GM19372 (cell line): ENCODE data around the gene ZNF438.
"Not testable (repeated sequence)": the region's sequence is repeated elsewhere in the genome, so short reads cannot be mapped to it uniquely, and the experiment has no call there.

Source experiments
- ATAC-seq: cut with Tn5 transposase; IDR thresholded peaks from one replicate; pipeline ENCODE4 v1.9.1; 2021; ENCODE audit warnings: mild to moderate bottlenecking, low read depth, moderate library complexity; ENCODE audit not compliant: unreplicated experiment

The ZNF438 gene

DNA sequence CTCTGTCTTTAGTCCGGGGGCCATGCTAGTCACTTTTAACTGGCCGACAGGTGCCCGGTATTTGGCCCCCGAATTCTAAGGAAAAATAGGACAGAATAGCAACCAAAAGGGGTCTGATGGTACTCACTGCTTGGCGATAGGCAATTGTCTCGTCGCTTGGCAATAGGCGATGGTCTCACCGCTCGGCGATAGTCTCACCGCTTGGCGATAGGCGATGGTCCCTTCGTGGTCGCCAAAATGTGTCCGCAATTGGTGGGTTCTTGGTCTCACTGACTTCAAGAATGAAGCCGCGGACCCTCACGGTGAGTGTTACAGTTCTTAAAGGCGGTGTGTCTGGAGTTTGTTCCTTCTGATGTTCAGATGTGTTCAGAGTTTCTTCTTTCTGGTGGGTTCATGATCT, 130.2 kb downstream of the ZNF438 start:
- ATAC-seq: not testable (repeated sequence)

DNA sequence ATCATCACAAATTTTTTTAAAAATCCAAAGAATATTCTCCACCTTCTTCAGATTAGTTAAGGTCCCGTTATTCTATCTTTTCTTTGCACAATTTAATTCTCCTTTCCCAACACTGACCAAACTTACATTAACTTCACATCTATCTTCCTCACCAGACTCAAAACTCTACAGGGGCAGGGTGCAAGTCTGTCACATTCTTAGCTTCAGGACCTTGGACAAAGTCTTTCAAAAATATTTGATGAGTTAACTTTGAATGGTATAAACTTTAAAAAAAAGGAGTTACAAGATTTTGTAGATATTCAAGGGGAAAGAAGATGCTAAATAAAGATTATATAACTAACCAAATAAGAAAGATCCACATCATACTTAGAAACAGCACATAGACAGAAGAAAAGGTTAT, 132.7 kb downstream of the ZNF438 start:
- no peak for ATAC-seq

DNA sequence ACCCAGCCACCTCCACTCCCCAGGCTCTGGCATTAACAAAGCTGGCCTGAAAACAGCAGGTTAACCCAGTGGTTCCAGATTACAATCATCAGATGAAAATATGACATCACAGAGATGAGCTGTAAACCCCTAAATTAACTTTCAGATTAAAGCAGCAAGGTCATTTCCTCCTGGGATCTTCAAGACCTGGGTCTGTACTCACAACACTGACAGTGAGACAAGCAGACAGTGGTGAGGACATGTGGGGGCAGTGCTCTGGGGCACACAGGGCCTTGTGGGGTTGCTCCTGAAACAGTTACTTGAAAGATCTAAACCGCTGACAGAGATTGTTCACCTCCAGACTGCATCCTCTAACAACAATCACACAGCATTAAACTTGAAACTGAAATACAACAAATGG, 134.1 kb downstream of the ZNF438 start:
- no peak for ATAC-seq

DNA sequence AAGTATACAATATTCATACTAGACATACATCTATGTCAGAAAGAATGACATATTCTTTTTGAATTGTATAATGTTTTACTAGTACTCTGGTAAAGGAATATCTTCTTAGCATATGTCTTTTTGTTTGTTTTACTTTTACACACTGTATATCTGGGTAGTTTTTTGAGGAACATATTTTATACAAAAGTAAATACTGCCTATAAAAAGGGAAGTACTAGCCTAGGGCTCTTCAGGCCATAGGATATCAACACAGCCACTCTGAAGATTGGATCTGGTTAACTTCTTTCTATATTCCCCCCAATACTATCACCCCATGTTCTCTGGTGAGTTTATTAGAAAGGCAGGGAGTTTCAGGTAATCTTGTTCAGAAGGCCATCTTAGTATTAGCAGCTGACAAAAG, 134.6 kb downstream of the ZNF438 start:
- no peak for ATAC-seq

DNA sequence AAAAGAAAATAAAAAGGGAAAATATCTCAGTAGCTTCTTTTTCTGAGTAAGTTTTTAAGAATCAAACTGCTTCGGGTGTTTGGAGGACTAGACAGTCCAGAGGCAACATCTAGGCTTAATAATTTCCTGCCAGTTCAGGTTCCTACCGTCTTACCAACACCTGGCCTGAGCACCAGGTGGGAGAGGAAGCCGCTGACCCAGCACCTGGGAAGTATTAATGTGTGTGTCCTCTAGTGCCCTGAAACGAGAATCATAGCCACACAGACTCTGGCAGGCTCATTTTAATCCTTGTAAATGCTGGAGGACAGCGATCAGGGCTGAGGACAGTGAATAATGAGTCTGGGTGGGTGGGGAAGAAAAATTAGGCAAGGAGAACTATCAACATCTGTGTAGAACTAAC, 137.4 kb downstream of the ZNF438 start:
- no peak for ATAC-seq

DNA sequence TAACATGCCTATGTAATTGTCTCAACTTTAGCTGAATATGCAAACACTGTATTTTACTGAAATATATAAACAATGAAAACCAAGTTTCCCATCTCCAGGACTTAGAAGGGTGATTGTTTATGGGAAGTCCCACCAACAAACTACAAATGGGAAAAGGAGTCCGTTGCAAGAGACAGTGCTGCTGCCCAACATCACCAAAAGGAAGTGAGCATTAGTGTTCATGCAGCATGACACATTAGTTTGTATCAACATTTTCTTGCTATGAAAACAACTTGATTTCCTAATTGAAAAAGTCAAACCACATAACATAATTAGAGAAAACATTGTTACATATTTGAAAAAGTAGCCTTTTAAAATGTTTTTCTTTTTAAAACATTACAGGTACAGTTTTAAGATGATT, 138.5 kb downstream of the ZNF438 start:
- no peak for ATAC-seq

DNA sequence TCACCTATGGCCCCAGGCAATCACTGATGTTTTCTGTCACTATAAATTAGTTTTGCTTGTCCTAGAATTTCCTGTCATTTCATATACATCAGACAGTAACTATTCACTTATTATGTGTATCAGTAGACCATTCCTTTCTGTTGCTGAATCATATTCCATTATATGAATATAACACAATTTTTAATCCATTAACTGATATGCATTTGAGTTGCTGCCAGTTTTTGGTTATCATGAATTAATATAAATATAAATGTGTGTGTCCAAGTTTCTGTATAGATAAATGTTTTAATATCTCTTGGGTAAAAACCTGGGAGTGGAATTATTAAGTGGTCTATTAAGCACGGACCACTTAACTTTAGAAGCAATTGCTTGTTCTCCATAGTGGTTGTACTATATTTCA, 143.8 kb downstream of the ZNF438 start:
- no peak for ATAC-seq

DNA sequence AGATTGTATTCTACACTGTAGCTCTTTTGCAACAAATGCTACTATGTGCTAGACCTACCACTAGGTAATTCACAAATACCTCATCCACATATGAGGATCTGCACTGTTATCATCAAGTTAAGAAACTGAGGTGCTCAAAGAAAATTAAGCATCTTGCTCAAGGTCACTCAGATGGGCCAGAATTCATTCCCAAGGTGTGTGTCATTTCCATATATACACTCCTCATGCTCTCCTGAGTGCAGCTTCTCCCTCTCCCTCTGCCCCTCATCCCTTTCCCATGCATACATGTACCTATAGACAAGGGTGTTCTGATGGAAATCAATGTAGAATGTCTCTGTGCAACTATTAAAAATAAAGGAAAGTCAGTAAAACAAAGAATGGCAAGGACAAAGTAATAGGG, 146.2 kb downstream of the ZNF438 start:
- ATAC-seq: no peak

DNA sequence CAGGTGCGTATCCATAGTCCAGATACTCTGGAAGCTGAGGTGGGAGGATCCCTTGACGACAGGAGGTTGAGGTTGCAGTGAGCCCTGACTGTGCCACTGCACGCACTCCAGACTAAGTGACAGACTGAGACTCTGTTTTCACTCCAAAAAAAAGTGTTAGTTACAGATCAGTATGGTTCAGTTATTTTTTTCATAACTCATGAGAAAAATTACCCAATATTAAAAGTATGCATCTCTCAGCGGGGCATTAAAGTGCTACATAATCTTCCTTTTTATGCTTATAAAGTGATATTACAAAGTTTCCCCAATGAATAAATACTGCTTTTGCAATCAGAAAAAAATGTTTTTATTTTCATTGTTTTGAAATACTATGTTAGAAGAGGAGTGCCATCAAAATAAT, 147.9 kb downstream of the ZNF438 start:
- no peak for ATAC-seq

DNA sequence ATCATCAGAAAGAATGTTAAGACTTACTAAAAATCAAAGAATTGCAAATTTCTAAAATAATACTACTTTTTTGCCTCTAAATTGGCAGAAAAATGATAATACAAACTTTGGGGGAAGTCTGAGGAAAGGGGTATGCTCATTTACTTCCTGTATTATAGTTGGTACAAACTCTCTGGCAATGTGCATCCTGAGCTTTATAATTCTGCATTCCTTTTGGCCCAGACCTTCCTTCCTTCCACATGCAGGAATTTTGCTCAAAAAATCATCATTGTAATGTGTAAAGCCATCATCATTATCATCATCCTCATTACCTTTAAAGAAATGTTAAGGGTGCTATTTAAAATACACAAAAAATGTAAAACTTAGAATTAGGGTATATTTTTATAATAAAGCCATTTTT, 148.5 kb downstream of the ZNF438 start:
- ATAC-seq: no peak

DNA sequence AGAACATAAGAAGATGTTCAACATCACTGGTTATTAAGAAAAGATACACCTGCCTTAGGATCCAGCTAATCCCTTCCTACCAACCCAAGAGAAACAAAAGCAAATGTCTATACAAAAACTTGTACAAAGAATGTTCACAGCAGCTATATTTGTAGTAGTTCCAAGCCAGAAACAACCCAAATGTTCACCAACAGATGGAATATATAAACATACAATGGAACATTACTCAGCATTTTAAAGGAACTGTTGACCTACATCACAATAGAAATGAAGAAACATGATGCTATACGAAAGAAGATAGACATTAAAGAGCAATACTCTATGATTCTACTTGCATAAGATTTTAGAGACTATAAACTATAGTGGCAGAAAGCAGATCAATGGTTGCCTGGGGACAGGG, 149.4 kb downstream of the ZNF438 start:
- ATAC-seq: no peak

DNA sequence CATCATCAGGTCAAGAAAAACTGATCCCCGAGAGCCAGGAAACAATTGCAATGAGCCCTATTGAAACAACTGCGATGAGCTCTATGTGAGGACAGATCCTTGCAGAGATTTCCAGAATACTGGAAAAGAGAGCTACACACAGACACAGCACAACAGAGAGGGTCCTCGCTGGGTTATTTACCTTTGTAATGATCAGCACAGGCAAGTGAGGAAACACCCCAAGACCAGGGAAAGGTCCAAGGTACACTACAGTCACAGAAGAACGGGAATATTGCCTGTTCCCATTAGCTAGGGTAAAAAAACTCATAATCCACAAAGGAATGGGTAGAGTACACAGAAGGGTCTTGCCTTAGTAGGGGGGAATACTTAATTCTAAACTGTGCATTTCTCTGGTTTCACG, 152.7 kb downstream of the ZNF438 start:
- ATAC-seq: no peak

DNA sequence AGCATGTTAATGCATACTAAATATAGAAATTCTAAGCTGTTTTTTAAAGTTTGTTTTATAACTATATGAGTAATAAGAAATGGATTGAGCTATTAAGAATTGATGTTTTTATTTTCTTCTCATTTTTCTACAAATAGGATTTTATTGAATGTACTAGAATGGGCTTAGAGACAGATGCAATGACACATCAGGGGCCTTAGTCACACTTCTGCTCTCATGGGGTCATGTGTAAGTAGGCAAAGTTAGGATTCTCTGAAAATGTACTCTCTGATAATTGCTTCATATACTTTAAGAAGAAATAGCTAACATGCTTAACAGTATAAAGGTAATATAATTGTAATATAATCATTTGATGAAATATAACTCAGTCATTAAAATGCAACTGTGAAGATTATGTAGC, 154.6 kb downstream of the ZNF438 start:
- no peak for ATAC-seq

DNA sequence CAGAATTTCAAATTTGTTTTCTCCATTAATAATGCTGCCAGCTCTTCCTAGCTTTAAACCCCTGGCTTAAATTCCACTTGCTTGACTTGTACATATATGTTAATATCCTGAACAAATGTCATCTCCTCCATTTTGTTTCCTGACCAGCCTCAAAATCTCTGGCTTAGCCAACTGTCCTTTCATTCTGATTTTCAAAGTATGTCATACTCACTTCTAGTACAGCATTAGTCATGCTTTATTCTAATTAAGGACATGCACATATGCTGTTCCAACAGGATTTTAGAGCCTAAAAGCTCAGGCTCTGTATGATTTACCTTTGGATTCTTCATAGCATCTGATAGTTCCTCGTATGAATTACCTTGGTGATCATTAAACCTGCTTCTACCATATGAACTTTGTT, 158.3 kb downstream of the ZNF438 start:
- no peak for ATAC-seq

DNA sequence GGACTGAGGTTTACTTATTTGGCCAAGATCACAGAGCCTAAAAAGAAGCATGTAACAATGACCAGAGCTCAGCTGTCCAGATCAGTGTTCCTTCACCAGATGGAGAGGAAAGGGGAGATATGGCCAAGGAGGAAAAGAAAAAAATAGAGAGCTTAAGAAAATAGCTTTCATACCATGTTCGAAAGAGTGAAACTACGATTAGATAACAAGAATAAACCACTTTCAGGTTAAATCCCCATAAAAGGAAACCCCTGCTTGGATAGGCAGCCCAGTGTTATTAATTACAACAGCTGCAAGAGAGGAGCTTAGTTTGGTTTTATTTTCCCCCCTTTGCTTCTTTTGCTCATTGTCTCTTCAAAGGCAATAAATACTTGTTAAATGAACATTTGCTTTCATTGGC, 160.8 kb downstream of the ZNF438 start:
- ATAC-seq: no peak

DNA sequence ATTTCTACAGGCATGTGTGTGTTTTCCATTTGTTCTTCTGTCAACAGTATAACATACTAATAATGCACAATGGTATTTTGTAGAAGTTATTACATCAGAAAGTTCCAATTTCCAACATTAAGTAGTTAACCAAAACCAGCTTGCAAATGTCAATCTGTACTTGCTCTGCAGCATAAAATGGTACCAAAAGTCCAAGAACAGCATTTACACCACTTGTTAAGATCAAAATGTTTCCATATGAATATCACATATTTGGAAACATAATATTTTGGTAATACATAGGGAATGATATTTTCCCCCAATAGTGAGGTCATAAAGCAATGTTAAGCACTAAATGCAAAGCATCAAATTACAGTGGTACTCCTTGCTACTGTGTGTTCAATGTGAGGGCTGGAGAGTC, 162.1 kb downstream of the ZNF438 start:
- no peak for ATAC-seq

DNA sequence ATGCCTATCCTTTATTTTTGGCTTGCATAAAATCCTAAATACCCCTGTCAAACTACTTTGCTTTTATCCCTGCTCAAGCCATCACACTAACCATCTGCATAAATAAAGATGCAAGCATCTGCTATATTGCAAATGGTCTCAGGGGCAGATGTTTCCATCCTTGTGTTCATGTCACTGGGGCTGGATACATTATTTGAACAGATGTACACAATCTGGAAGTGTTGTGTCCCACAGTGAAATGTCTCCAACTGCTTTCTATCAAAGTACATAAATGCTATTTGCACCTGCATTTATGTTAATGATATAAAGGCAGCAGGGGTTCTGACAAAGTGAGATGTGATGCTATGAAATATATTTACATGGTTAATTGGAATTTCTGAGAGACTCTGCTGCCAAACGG, 163.1 kb downstream of the ZNF438 start:
- ATAC-seq: no peak

DNA sequence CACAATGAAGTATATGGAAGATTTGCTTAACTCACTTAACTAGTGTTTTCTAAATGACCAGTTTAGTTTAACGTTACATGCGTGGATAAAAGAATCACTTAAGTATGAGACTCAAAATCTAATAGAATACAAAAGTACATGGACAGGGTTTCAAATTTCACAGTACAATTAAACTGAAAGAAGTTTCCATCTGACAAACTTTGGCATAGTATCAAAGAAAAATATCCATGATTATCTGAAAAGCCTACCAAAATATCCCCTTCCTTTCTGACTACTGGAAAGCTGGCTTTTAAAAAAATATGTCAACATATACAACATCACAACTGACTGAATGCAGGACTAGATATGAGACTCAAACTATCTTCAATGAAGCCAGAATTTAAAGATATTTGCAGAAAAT, 164.8 kb downstream of the ZNF438 start:
- ATAC-seq: no peak

DNA sequence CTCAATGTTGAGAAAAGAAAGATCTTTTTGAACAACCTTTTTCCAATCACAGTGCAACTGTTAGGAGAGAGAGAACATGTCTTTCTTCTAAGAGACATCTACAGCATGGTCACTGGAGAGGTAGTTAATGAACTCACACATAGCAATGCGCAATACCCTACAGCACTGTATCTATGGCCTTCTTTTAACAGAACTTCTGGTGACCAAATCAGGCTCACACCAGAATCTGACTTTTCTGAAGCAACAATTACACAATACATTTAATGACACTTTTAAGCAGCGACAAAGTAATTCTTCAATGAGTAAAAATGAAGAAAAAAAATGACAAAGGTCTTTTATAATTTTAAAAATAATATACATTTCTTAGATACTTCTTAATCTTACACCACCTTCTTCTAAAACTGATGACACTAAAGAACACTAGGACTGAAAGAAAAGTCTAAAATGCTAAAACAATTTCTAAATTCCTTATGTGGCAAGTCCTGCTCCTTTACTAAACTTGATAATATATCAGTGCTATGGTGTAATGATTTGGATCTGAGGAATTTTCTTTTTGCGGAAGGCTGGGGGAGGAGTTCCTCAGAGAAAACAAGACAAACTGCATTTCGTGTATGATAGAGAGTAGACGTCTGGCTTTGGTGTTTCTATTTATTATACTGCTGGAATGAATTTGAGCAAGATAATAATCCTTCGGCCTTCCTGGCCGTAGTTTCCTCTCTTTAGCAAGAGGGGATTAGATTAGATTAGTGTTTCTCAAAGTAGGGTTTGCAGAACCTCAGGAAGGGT, 166.3 kb downstream of the ZNF438 start:
- no peak for ATAC-seq

DNA sequence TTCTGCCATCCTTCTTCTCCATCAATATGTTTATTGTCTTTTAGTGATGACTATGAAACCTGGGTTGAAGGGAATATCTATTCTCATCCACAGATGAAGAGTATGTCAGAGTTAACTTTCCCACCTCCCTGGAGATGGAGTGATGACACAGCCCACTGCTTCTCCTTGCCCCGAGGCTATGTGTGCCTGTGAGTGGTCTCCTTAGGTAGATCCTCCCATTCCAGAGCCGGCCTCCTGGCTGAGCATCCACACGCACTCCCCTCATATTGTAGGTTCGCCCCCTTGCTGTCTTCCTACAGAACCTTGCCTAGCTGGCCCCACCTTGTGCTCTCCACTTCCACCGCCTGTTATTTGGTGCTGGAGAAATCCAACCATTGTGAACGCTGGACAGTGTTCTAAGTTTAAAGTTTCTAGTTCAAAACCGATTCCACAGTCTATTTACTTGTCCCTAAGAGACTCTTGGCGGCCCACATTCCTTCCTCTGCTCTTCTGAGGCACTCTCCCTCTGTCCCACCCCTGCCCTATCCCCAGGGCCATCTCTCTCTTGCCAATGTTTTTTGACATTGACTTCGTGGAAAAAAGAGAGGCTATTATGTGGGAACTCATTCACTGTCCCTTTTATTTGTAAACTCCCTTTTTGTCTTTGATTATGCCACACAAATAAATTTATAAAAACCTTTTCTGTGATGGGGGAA, 168.0 kb downstream of the ZNF438 start:
- ATAC-seq: no peak

DNA sequence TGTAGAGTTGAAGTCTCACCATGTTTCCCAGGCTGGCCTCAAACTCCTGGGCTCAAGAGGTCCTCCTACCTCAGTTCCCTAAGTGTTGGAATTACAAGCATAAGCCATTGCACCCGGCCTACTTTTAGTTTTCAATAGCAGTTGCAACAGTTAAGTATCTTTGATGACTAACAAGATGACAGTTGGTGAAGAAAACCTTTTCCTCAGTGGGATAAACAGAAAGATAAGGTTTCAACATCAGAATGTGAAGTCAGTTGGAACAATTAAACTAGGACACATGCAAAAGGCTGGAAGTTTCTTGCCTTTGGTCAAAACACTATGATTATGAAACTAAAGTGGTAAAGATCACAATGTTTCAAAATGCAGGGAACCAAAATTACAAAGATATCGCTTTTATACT, 169.2 kb downstream of the ZNF438 start:
- no peak for ATAC-seq

DNA sequence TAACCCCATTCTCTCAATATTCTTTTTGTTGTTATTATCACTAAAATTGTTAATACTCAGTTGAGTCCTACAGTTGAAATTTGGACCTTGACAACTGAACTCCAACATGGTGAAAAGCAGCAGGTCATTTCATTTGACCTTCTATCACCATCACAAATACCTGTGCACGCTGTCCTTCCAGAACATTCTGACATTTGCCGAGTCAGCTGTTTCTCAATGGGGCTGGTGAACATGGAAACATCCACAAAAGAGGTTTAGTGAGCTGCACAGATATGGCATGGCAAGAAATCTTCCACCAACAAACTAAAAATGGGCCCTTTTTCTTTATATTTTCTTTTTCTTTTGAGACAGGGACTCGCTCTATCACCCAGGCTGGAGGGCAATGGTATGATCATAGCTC, 169.7 kb downstream of the ZNF438 start:
- ATAC-seq: no peak
